HEK293T (cell line): ENCODE results near the gene DHDH.

ENCODE experiments used
- ARNT ChIP-seq: fragments of 450-650 bp; IDR thresholded peaks from 2 replicates; pipeline ENCODE4 v1.6.1; 2017; ENCODE audit warnings: mild to moderate bottlenecking
- BHLHE40 ChIP-seq: fragments of 450-650 bp; IDR thresholded peaks from 2 replicates; pipeline ENCODE4 v1.6.1; 2016; ENCODE audit warnings: mild to moderate bottlenecking, moderate library complexity, borderline replicate concordance
- ELF4 ChIP-seq: fragments of 450-650 bp; IDR thresholded peaks from 2 replicates; pipeline ENCODE4 v1.6.1; 2017; ENCODE audit warnings: antibody characterized with exemption
- LEF1 ChIP-seq: fragments of 450-650 bp; IDR thresholded peaks from 2 replicates; pipeline ENCODE4 v1.6.1; 2017; ENCODE audit warnings: mild to moderate bottlenecking, borderline replicate concordance
- TARDBP ChIP-seq: fragments of 450-650 bp; IDR thresholded peaks from 2 replicates; pipeline ENCODE4 v1.6.1; 2016
- ZNF384 ChIP-seq: fragments of 450-650 bp; IDR thresholded peaks from 2 replicates; pipeline ENCODE4 v1.6.1; 2016

GRCh38 chr19:48933382-48933932 is at the start of gene DHDH:
- no peak for TF ChIP-seq BHLHE40
- TF ChIP-seq ELF4, result no peak
- no peak for TF ChIP-seq ZNF384
- TF ChIP-seq ARNT, result no peak
- no peak for TF ChIP-seq TARDBP
- TF ChIP-seq LEF1, result no peak
